ENCODE data around the gene VWA8.

GRCh38 chr13:41916173-41916954, 44.5 kb downstream of the VWA8 start:
- no peak for TF ChIP-seq POLR2AphosphoS5 (IDR thresholded peaks at IDR 0.05; ENCODE audit: low read depth)
- no peak for TF ChIP-seq CTCF (conservative IDR thresholded peaks at IDR 0.05; ENCODE audit: low read depth in 2 of 2)
- no peak for TF ChIP-seq CREB1 (CRISPR knock-in tag; IDR thresholded peaks at IDR 0.05; ENCODE audit: low read depth)
- TF ChIP-seq EZH2 (IDR thresholded peaks at IDR 0.05; ENCODE audit: low read depth, unreplicated experiment): no peak
- TF ChIP-seq JUNB (IDR thresholded peaks at IDR 0.05; ENCODE audit: unreplicated experiment): no peak
- no peak for TF ChIP-seq REST (IDR thresholded peaks at IDR 0.05; ENCODE audit: unreplicated experiment)

Measured in GM23338 (cell line).